GM12865 (cell line): Measurements from ENCODE around the gene UBFD1.
A peak's percentile ranks its signal among the peaks of the same experiment; 100 is the strongest.

Experiments used
- DNase-seq: peaks from one replicate; pipeline ENCODE4 v3.0.0; 2010; ENCODE audit warnings: low read depth
- H3K4me3 ChIP-seq: 2 replicates; pipeline ENCODE4 v1.5.1; 2011; ENCODE audit warnings: mild to moderate bottlenecking, low read depth, low read length, control low read depth
- CTCF ChIP-seq: IDR thresholded peaks from 2 replicates; pipeline ENCODE4 v1.5.1; 2011; ENCODE audit warnings: low read length, control low read depth, low read depth, inconsistent platforms; ENCODE audit not compliant: insufficient read depth; ENCODE audit errors: missing control alignments

Gene UBFD1

GRCh38 chr16:23590181-23590580, 32.7 kb downstream of the UBFD1 start:
- no peak for TF ChIP-seq CTCF
- DNase-seq, result no peak
- H3K4me3 ChIP-seq, result no peak overlapping the region

GRCh38 chr16:23594186-23594585, 36.7 kb downstream of the UBFD1 start:
- no peak overlapping the region for H3K4me3 ChIP-seq
- TF ChIP-seq CTCF, result no peak
- no peak for DNase-seq

- peak overlapping the region; percentile 82 for H3K4me3 ChIP-seq
- no peak for TF ChIP-seq CTCF
- DNase-seq, result peak; percentile 7
Measured at GRCh38 chr16:23595246-23595950, 37.9 kb downstream of the UBFD1 start.

GRCh38 chr16:23595951-23596720, 38.6 kb downstream of the UBFD1 start, which contains the start of gene NDUFAB1:
Gene NDUFAB1 (minus strand): TSS chr16:23596316. CDS start chr16:23596290, 26 bp downstream.
- H3K4me3 ChIP-seq, result peak within 1 kb of the TSS; percentile 82
- TF ChIP-seq CTCF, result peak; percentile 97
- peak; percentile 93 for DNase-seq

- peak; percentile 69 for DNase-seq
- peak; percentile 41 for TF ChIP-seq CTCF
- H3K4me3 ChIP-seq, result no peak overlapping the region
Measured at GRCh38 chr16:23597003-23597756, 39.7 kb downstream of the UBFD1 start.

- DNase-seq, result no peak
- no peak overlapping the region for H3K4me3 ChIP-seq
- TF ChIP-seq CTCF, result no peak
Measured at GRCh38 chr16:23607726-23608125, 50.2 kb downstream of the UBFD1 start.
